Measurements from ENCODE around the gene COX4I2.

- TF ChIP-seq, protein P1, sequence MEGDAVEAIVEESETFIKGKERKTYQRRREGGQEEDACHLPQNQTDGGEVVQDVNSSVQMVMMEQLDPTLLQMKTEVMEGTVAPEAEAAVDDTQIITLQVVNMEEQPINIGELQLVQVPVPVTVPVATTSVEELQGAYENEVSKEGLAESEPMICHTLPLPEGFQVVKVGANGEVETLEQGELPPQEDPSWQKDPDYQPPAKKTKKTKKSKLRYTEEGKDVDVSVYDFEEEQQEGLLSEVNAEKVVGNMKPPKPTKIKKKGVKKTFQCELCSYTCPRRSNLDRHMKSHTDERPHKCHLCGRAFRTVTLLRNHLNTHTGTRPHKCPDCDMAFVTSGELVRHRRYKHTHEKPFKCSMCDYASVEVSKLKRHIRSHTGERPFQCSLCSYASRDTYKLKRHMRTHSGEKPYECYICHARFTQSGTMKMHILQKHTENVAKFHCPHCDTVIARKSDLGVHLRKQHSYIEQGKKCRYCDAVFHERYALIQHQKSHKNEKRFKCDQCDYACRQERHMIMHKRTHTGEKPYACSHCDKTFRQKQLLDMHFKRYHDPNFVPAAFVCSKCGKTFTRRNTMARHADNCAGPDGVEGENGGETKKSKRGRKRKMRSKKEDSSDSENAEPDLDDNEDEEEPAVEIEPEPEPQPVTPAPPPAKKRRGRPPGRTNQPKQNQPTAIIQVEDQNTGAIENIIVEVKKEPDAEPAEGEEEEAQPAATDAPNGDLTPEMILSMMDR (IDR thresholded peaks at IDR 0.05) = no peak
- TF ChIP-seq POLR2A (IDR thresholded peaks at IDR 0.05) = no peak
Observed at GRCh38 chr20:31605902-31606803, 31.6 kb upstream of the COX4I2 start.

Measured in Peyer's patch (tissue), 4 donors.